Activated CD4-positive, alpha-beta memory T cell treated with anti-CD3 and anti-CD28 coated beads for 36 hours (primary cell): ENCODE data around the gene ANXA2R. TPM values are rescaled to one million over a fixed set of nuclear protein-coding genes. Genes with fewer than 3 reads are reported as not detected.

ENCODE experiments used
- CTCF ChIA-PET: fragments of 350-600 bp; sonication (Branson Sonifier 250); formaldehyde crosslinking; loops from one replicate; lab custom pipeline; 2021; ENCODE audit warnings: antibody characterized with exemption, inconsistent platforms; lab: Charles Lee
- POLR2A ChIA-PET: fragments of 350-600 bp; sonication (Branson Sonifier 250); formaldehyde crosslinking; loops from one replicate; lab custom pipeline; 2021; ENCODE audit warnings: antibody characterized with exemption; lab: Charles Lee
- DNase-seq: peaks from one replicate; pipeline ENCODE4 v3.0.0-alpha.2; 2020
- H3K27ac Mint-ChIP-seq: one replicate; pipeline ENCODE4 v1.8.0; 2021; ENCODE audit warnings: mixed read lengths
- H3K27me3 Mint-ChIP-seq: one replicate; pipeline ENCODE4 v1.8.0; 2021; ENCODE audit warnings: mixed read lengths
- H3K36me3 Mint-ChIP-seq: one replicate; pipeline ENCODE4 v1.8.0; 2021; ENCODE audit warnings: mixed read lengths
- H3K4me1 Mint-ChIP-seq: one replicate; pipeline ENCODE4 v1.8.0; 2021; ENCODE audit warnings: low read depth, mixed read lengths
- H3K4me3 Mint-ChIP-seq: one replicate; pipeline ENCODE4 v1.8.0; 2021; ENCODE audit warnings: mild to moderate bottlenecking, mixed read lengths
- H3K9me3 Mint-ChIP-seq: one replicate; pipeline ENCODE4 v1.8.0; 2021; ENCODE audit warnings: mixed read lengths
- intact Hi-C: fragments of 100-400 bp; cut with micrococcal nuclease; formaldehyde crosslinking; loops from one replicate; pipeline ENCODE4 v1.15.1; 2023
- total RNA-seq, 2 experiments: library from RNA; stranded (reverse); gene quantifications; one replicate each; pipeline ENCODE4 v1.2.3, GENCODE V29; 2021

The ANXA2R gene
- total RNA-seq, 2 experiments from 2014 or later: 2.8 to 3.8 TPM

DNA sequence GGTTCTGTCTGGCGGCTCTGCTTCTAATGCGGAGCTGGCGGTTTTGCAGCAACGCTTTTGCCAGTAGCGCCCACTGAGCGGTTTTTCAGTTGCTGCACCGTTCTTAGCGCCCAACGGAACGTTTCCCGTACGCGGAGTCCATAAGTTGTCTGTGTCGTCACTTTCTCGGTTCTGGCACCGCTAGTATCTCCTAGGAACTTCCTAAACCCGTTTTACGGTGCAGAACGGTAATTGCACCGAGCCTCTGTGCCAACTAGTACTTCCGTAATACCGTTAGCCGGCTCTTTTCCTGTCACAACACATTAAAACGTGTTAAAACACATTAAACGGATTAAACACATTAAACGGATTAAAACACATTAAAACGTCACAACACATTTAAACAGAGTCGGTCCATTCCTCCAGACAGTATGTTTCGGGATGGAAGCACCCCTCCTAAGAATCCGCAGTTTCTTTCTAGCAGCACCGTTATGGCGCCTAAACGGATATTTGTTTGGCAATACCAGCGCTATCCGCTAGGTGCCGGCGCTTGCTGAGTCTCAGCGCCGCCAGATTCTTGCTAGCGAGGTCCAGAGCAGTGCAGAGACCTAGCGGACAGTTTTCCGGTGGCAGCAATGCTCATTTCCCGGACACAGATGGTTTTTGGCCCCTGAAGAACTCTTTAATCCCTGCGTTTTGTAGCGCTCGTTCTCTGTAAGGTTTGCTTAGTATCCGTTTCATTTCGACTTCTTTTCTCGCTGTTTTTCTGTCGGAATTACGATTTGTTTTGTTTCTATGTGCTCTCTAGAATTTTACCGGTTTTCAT, 45.4 kb downstream of the ANXA2R start:
- peak; percentile 93 for DNase-seq
- POLR2A ChIA-PET: interaction anchor here (1.0 to 5.7 kb wide), 8 partner anchors 13 to 86 kb away, joined by 4 to 93 read pairs (median 44); no protein-coding TSS in a partner anchor

DNA sequence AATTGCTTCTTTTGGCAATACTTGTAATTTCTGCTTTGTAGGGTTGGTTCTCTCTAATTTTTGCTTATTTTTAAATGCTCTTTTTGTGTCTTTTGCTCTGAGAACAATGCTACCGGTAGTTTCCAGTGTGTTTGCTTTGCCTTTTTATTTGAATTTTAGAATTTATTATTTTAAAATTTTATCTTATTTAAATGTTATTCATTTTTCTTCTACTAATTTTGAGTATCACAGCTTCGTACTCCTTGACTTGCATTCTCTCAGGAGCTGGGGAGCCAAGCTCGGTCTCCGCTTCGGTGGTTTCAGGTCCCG, 45.9 kb downstream of the ANXA2R start:
- CTCF ChIA-PET: interaction anchor here (0.6 to 7.9 kb wide), 16 partner anchors 9 to 609 kb away, joined by 3 to 126 read pairs (median 8); partner anchors contain the start of genes ANXA2R, NNT and ZNF131
- peak overlapping the region; percentile 94 for H3K27ac Mint-ChIP-seq
- peaks cover 6% of the 10 kb centered on the region for H3K36me3 Mint-ChIP-seq
- H3K9me3 Mint-ChIP-seq: peaks cover 2% of the 10 kb centered on the region
- DNase-seq: no peak
- H3K4me1 Mint-ChIP-seq: peaks cover 28% of the 10 kb centered on the region
- peak overlapping the region; percentile 87 for H3K4me3 Mint-ChIP-seq
- POLR2A ChIA-PET: interaction anchor here (0.8 to 5.7 kb wide), 10 partner anchors 14 to 319 kb away, joined by 3 to 93 read pairs (median 24); partner anchors contain the start of gene HMGCS1
- H3K27me3 Mint-ChIP-seq: no peaks in the 10 kb centered on the region
- intact Hi-C loops: loop anchor here (2.0 to 10.0 kb wide), 4 partner anchors 201 to 1122 kb away; partner anchors contain the start of genes NIM1K, OXCT1 and TMEM267

More for the DNA sequence above, 45.4 kb downstream of the ANXA2R start:
- H3K27ac Mint-ChIP-seq: peak overlapping the region; percentile 94
- H3K9me3 Mint-ChIP-seq: no peaks in the 10 kb centered on the region
- intact Hi-C loops: loop anchor here (1.0 to 10.0 kb wide), 5 partner anchors 72 to 1122 kb away; partner anchors contain the start of genes NIM1K, OXCT1 and TMEM267
- H3K36me3 Mint-ChIP-seq: peaks cover 3% of the 10 kb centered on the region
- H3K4me1 Mint-ChIP-seq: peaks cover 23% of the 10 kb centered on the region
- H3K27me3 Mint-ChIP-seq: no peaks in the 10 kb centered on the region
- H3K4me3 Mint-ChIP-seq: peak overlapping the region; percentile 87
- CTCF ChIA-PET: interaction anchor here (0.6 to 7.9 kb wide), 21 partner anchors 10 to 608 kb away, joined by 3 to 126 read pairs (median 8); partner anchors contain the start of genes ANXA2R, NNT and ZNF131

DNA sequence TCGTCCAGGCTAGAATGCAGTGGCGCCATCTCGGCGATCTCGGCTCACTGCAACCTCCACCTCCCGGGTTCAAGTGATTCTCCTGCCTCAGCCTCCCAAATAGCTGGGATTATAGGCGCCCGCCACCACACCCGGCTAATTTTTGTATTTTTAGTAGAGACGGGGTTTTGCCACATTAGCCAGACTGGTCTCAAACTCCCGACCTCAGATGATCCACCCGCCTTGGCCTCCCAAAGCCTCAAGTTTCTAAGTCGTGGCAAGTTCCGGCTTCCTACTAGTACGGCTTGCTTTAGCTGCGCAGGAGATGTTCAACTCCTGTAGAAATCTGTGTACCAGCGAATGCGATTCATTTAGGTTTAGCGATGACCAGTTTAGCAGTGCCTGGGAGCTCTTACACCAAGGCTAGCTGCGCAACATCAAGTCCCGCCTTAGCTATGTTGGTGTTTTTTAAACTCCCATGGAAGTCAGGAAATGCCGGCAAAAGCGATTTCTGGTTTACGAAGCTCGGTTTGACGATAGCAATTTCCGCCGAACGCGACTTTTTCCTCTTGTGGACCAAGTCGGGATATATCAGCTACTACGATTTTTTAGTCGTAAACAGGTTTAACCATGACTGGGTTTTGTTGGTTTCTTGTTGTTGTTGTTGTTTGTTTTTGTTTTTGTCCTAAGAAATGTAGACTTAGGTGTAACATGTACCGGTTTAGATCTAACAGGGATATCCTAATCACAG, 46.4 kb downstream of the ANXA2R start:
- H3K27me3 Mint-ChIP-seq: no peaks in the 10 kb centered on the region
- DNase-seq: peak; percentile 69
- peaks cover 7% of the 10 kb centered on the region for H3K9me3 Mint-ChIP-seq
- ChIA-PET CTCF (interaction anchor here (0.7 to 7.9 kb wide), 15 partner anchors 9 to 127 kb away, joined by 3 to 126 read pairs (median 8); partner anchors contain the start of genes ANXA2R and ZNF131), POLR2A (interaction anchor here (0.8 to 5.7 kb wide), 11 partner anchors 14 to 320 kb away, joined by 3 to 93 read pairs (median 10); partner anchors contain the start of gene HMGCS1)
- intact Hi-C loops: loop anchor here (1.0 to 10.0 kb wide), 11 partner anchors 15 to 1121 kb away; partner anchors contain the start of genes ANXA2R, NIM1K, OXCT1 and TMEM267
- H3K36me3 Mint-ChIP-seq: peaks cover 11% of the 10 kb centered on the region
- H3K4me1 Mint-ChIP-seq: peaks cover 33% of the 10 kb centered on the region
- peak overlapping the region; percentile 87 for H3K4me3 Mint-ChIP-seq
- peak overlapping the region; percentile 94 for H3K27ac Mint-ChIP-seq

DNA sequence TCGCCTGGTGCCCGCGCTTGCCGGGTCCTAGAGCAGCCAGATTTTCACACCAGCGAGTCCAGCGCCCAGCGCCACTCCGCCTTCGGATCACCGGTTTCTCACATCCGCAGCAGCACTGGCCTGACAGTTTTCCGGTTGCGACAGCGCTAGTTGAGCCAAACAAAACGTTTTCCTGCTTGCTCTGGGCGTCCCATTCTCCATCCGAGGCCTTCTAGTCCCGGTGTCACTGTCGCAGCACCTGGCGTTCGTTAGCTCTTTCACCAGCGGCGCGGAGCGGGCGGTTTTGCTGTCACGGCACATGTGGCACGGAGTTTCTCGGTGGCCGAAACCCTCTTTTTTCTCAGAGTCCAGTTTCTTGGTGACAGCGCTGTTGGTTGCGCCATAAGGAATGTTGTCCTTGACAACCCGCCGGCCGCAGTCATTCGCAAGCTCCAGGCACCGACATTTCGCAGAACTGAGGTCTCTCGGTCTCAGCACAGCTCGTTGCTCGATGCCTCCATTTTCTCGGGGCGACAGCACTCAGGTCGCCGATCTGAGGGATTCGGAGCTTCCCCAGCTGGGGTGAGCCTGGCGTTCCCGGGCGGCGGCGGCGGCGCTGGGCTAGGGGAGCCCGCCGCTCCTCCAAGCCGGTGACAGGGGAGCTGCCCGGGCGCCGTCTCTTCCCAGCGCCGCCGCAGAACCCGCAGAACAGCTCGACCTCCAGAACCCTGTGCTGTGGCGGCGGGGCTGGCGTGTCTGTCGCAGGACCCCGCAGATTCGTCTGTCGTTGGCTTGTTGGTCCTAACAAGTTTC, 47.8 kb downstream of the ANXA2R start:
- peaks cover 40% of the 10 kb centered on the region for H3K4me1 Mint-ChIP-seq
- peak overlapping the region; percentile 87 for H3K4me3 Mint-ChIP-seq
- H3K27me3 Mint-ChIP-seq: no peaks in the 10 kb centered on the region
- H3K27ac Mint-ChIP-seq: peak overlapping the region; percentile 94
- DNase-seq: peak; percentile 88
- peaks cover 9% of the 10 kb centered on the region for H3K9me3 Mint-ChIP-seq
- intact Hi-C loops: loop anchor here (5.0 to 10.0 kb wide), 3 partner anchors 203 to 1120 kb away; partner anchors contain the start of genes NIM1K, OXCT1 and TMEM267
- POLR2A ChIA-PET: interaction anchor here (1.1 to 5.7 kb wide), 12 partner anchors 16 to 321 kb away, joined by 3 to 93 read pairs (median 12); partner anchors contain the start of genes HMGCS1 and ZNF131
- peaks cover 11% of the 10 kb centered on the region for H3K36me3 Mint-ChIP-seq
- CTCF ChIA-PET: interaction anchor here (1.5 to 7.9 kb wide), 8 partner anchors 15 to 83 kb away, joined by 5 to 126 read pairs (median 45); partner anchors contain the start of gene ANXA2R

- Mint-ChIP-seq H3K4me3 (peak overlapping the region; percentile 87), H3K36me3 (peaks cover 11% of the 10 kb centered on the region), H3K27me3 (no peaks in the 10 kb centered on the region), H3K27ac (peak overlapping the region; percentile 94), H3K4me1 (peaks cover 46% of the 10 kb centered on the region), H3K9me3 (peaks cover 9% of the 10 kb centered on the region)
- ChIA-PET CTCF (interaction anchor here (1.5 to 7.9 kb wide), 8 partner anchors 16 to 83 kb away, joined by 5 to 126 read pairs (median 45); partner anchors contain the start of gene ANXA2R), POLR2A (interaction anchor here (0.8 to 5.7 kb wide), 11 partner anchors 18 to 322 kb away, joined by 3 to 93 read pairs (median 10); partner anchors contain the start of genes HMGCS1 and ZNF131)
- DNase-seq: peak; percentile 35
- intact Hi-C loops: loop anchor here (5.0 to 10.0 kb wide), 3 partner anchors 203 to 1119 kb away; partner anchors contain the start of genes NIM1K, OXCT1 and TMEM267
These were observed 48.6 kb downstream of the ANXA2R start for GRCh38 chr5:42991404-42992087.

DNA sequence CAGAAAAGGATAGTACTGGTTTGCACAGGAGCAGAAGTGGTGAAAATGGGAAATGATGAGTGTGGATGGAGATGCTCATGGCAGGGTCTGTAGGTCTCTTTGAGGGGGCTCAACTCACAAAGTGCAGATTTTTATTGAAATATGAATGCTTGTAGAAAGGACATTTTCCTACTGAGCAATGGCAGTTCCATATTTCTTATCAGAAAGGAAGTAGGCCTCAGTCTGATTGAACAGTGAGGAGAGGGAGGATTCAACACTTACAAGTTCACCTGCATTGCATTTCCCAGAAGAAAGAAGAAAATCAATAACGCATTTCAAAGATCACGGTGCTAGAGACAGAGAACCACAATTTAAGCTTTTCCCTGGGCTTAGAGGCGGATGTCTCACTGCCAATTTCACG, 49.2 kb downstream of the ANXA2R start:
- intact Hi-C loops: loop anchor here (5.0 to 10.0 kb wide), 3 partner anchors 204 to 1119 kb away; partner anchors contain the start of genes NIM1K, OXCT1 and TMEM267
- H3K27me3 Mint-ChIP-seq: no peaks in the 10 kb centered on the region
- peaks cover 11% of the 10 kb centered on the region for H3K36me3 Mint-ChIP-seq
- CTCF ChIA-PET: interaction anchor here (1.5 to 7.9 kb wide), 6 partner anchors 17 to 82 kb away, joined by 5 to 126 read pairs (median 48); no protein-coding TSS in a partner anchor
- H3K27ac Mint-ChIP-seq: peak overlapping the region; percentile 94
- no peak for DNase-seq
- H3K4me1 Mint-ChIP-seq: peaks cover 48% of the 10 kb centered on the region
- peak overlapping the region; percentile 87 for H3K4me3 Mint-ChIP-seq
- peaks cover 9% of the 10 kb centered on the region for H3K9me3 Mint-ChIP-seq
- POLR2A ChIA-PET: interaction anchor here (0.8 to 5.7 kb wide), 6 partner anchors 20 to 131 kb away, joined by 3 to 93 read pairs (median 36); partner anchors contain the start of gene ZNF131

Other genes with a start within 250 kb of the ANXA2R start
- not detected for gene SELENOP, start 228.4 kb downstream of the ANXA2R start, total RNA-seq
- 10 to 100 TPM; 27.3 to 27.8 TPM for gene ZNF131, start 80.6 kb upstream of the ANXA2R start, total RNA-seq
- gene NIM1K, start 151.9 kb upstream of the ANXA2R start, total RNA-seq: under 1 TPM; 0.75 to 1.00 TPM